Thyroid gland (tissue), 4 donors: Measurements from ENCODE around the gene PTPRR.

Experiments
- POLR2A ChIP-seq, 2 donors: fragments of 450-650 bp; IDR thresholded peaks; one replicate each; pipeline ENCODE4 v1.6.1; 2017; ENCODE audit warnings: antibody characterized with exemption in 2 of 2, mild to moderate bottlenecking in 2 of 2, moderate library complexity in 1 of 2
- TF ChIP-seq, protein P1 (sequence below), 6 experiments: fragments of 200-600 bp in 3 of 6; fragments of 450-650 bp in 3 of 6; sonication (generic) in 3 of 6; IDR thresholded peaks; one replicate each; pipeline ENCODE4 v1.5.1; 2016 to 2019; ENCODE audit warnings: antibody characterized with exemption in 6 of 6, mild to moderate bottlenecking in 2 of 6, inconsistent platforms in 1 of 6, moderate library complexity in 1 of 6

DNA sequence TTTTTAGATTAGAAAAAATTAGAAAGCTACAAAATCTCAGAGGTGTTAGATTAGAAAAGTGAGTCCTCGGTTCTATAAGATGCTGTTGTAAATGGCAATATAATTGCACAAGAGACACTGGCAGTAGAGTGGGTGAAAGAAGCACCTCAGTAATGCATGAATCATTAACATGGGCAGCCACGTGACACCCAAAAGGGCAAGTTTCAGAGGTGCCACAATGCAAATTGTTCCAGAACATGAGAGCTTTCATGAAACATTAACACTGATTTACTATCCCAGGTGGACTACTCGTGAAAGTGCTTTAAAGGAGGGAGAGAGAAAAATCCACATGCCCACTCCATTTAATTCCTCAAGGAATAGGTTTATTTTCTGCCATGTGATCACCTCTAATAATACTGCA is 108.4 kb downstream of the PTPRR start:
- no peak for TF ChIP-seq POLR2A (IDR thresholded peaks at IDR 0.05)
- TF ChIP-seq, protein P1, sequence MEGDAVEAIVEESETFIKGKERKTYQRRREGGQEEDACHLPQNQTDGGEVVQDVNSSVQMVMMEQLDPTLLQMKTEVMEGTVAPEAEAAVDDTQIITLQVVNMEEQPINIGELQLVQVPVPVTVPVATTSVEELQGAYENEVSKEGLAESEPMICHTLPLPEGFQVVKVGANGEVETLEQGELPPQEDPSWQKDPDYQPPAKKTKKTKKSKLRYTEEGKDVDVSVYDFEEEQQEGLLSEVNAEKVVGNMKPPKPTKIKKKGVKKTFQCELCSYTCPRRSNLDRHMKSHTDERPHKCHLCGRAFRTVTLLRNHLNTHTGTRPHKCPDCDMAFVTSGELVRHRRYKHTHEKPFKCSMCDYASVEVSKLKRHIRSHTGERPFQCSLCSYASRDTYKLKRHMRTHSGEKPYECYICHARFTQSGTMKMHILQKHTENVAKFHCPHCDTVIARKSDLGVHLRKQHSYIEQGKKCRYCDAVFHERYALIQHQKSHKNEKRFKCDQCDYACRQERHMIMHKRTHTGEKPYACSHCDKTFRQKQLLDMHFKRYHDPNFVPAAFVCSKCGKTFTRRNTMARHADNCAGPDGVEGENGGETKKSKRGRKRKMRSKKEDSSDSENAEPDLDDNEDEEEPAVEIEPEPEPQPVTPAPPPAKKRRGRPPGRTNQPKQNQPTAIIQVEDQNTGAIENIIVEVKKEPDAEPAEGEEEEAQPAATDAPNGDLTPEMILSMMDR (IDR thresholded peaks at IDR 0.05): no peak
